HG02885 (cell line): Measurements from ENCODE around the gene RBM14.
A peak's percentile ranks its signal among the peaks of the same experiment; 100 is the strongest.
"Not testable (repeated sequence)": the region's sequence is repeated elsewhere in the genome, so short reads cannot be mapped to it uniquely, and the experiment has no call there.

Experiments
- ATAC-seq: cut with Tn5 transposase; IDR thresholded peaks from one replicate; pipeline ENCODE4 v1.9.1; 2021; ENCODE audit warnings: mild to moderate bottlenecking; ENCODE audit not compliant: unreplicated experiment, poor library complexity

The RBM14 gene

GRCh38 chr11:66616379-66617154 lies at the start of gene RBM14:
TSS of gene RBM14 (plus strand) at chr11:66616630. CDS start at chr11:66616721, 91 bp downstream.
- ATAC-seq, result peak; percentile 91

GRCh38 chr11:66567787-66568123 lies 48.7 kb upstream of the RBM14 start:
- ATAC-seq, result no peak

- ATAC-seq, result no peak
Observed at GRCh38 chr11:66568124-66568916, 48.1 kb upstream of the RBM14 start, which contains the start of gene CTSF. TSS of gene CTSF (minus strand) at chr11:66568606. CDS start at chr11:66568486, 120 bp downstream.

GRCh38 chr11:66569076-66569475 lies 47.4 kb upstream of the RBM14 start:
- no peak for ATAC-seq

GRCh38 chr11:66570079-66570849 lies 46.2 kb upstream of the RBM14 start:
- no peak for ATAC-seq

GRCh38 chr11:66570850-66571180 lies 45.6 kb upstream of the RBM14 start:
- no peak for ATAC-seq

- no peak for ATAC-seq
Observed at GRCh38 chr11:66579017-66579606, 37.3 kb upstream of the RBM14 start.

GRCh38 chr11:66580803-66581202 lies 35.6 kb upstream of the RBM14 start:
- ATAC-seq, result no peak

- no peak for ATAC-seq
Observed at GRCh38 chr11:66581261-66581660, 35.2 kb upstream of the RBM14 start.

- ATAC-seq, result not testable (repeated sequence)
Observed at GRCh38 chr11:66582565-66583147, 33.8 kb upstream of the RBM14 start.

GRCh38 chr11:66585447-66585846 lies 31.0 kb upstream of the RBM14 start:
- not testable (repeated sequence) for ATAC-seq

GRCh38 chr11:66586136-66586535 lies 30.3 kb upstream of the RBM14 start:
- ATAC-seq, result no peak

GRCh38 chr11:66589315-66589714 lies 27.1 kb upstream of the RBM14 start:
- ATAC-seq, result not testable (repeated sequence)

GRCh38 chr11:66589996-66590675 lies 26.3 kb upstream of the RBM14 start:
- ATAC-seq, result no peak

GRCh38 chr11:66591175-66591574 lies 25.3 kb upstream of the RBM14 start:
- no peak for ATAC-seq

GRCh38 chr11:66592457-66593302 lies 23.8 kb upstream of the RBM14 start, which contains the start of the genes CCDC87 and CCS:
TSS of gene CCDC87 (minus strand) at chr11:66593063. CDS start at chr11:66593015, 48 bp downstream.
TSS of gene CCS (plus strand) at chr11:66593185. CDS start at chr11:66593262, 77 bp downstream.
- ATAC-seq, result peak; percentile 95

GRCh38 chr11:66593303-66593635 lies 23.2 kb upstream of the RBM14 start:
- no peak for ATAC-seq

GRCh38 chr11:66593650-66594049 lies 22.8 kb upstream of the RBM14 start:
- ATAC-seq, result no peak
